Choroid plexus epithelial cell (primary cell): ENCODE results near the gene SECISBP2.
A peak's percentile ranks its signal among the peaks of the same experiment; 100 is the strongest.
"Not testable (repeated sequence)": the region's sequence is repeated elsewhere in the genome, so short reads cannot be mapped to it uniquely, and the experiment has no call there.

ENCODE experiments used
- DNase-seq: peaks from one replicate; pipeline ENCODE4 v3.0.0-alpha.2; 2010; ENCODE audit warnings: low read depth
- H3K4me3 ChIP-seq: 2 replicates; pipeline ENCODE4 v1.5.1; 2011; ENCODE audit warnings: low read depth, mild to moderate bottlenecking, control low read depth, low read length, moderate library complexity
- CTCF ChIP-seq: conservative IDR thresholded peaks from 2 replicates; pipeline ENCODE4 v1.5.1; 2011; ENCODE audit warnings: low read depth, mild to moderate bottlenecking, control low read depth, inconsistent platforms, low read length, moderate library complexity

Gene SECISBP2

GRCh38 chr9:89278551-89278950 is 39.7 kb upstream of the SECISBP2 start:
- no peak overlapping the region for H3K4me3 ChIP-seq
- no peak for TF ChIP-seq CTCF
- no peak for DNase-seq

- peak; percentile 71 for TF ChIP-seq CTCF
- no peak overlapping the region for H3K4me3 ChIP-seq
- peak; percentile 89 for DNase-seq
Measured at GRCh38 chr9:89278997-89279739, 39.1 kb upstream of the SECISBP2 start.

- no peak for DNase-seq
- no peak overlapping the region for H3K4me3 ChIP-seq
- no peak for TF ChIP-seq CTCF
Measured at GRCh38 chr9:89281106-89281505, 37.2 kb upstream of the SECISBP2 start.

GRCh38 chr9:89282248-89282968 is 35.9 kb upstream of the SECISBP2 start:
- peak overlapping the region; percentile 41 for H3K4me3 ChIP-seq
- DNase-seq: not testable (repeated sequence)

- DNase-seq: no peak
- TF ChIP-seq CTCF: no peak
Measured at GRCh38 chr9:89284076-89284475, 34.2 kb upstream of the SECISBP2 start.

GRCh38 chr9:89291741-89292140 is 26.6 kb upstream of the SECISBP2 start:
- no peak for TF ChIP-seq CTCF
- DNase-seq: no peak
- no peak overlapping the region for H3K4me3 ChIP-seq

More at GRCh38 chr9:89284076-89284475, 34.2 kb upstream of the SECISBP2 start:
- no peak overlapping the region for H3K4me3 ChIP-seq

- no peak overlapping the region for H3K4me3 ChIP-seq
- no peak for TF ChIP-seq CTCF
- DNase-seq: no peak
Measured at GRCh38 chr9:89293014-89293413, 25.3 kb upstream of the SECISBP2 start.
